ENCODE results near the gene ARHGEF1.
"Not testable (repeated sequence)": the region's sequence is repeated elsewhere in the genome, so short reads cannot be mapped to it uniquely, and the experiment has no call there.

ARHGEF1 gene

DNA sequence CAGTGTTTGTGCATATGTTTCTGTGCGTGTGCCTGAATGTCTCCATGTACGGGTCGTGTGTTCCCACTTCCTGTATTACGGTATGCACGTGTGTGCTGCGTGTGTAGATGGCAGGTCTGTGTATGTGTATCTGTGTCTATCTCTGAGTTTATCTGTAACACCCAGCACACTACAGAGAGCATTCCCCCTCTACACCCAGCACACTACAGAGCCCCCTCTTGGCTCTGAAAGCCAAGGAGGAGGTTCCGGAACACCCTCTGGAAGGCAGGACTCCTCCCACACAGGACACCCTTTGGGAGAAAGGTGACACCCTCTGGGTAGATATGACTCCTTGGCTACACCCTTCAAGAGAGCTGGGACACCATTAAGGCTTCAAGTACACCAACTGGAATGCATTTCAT, 47.3 kb downstream of the ARHGEF1 start:
- peaks cover 3% of the 10 kb centered on the region for H3K27me3 Mint-ChIP-seq
- peaks cover 43% of the 10 kb centered on the region for H3K4me1 Mint-ChIP-seq (ENCODE audit: low read depth)
- no peak overlapping the region for H3K4me3 Mint-ChIP-seq
- DNase-seq: no peak
- no peaks in the 10 kb centered on the region for H3K9me3 Mint-ChIP-seq
- H3K36me3 Mint-ChIP-seq (ENCODE audit: low read depth): no peaks in the 10 kb centered on the region
- H3K27ac Mint-ChIP-seq: peak overlapping the region; percentile 20

GRCh38 chr19:41930926-41931592, 48.1 kb downstream of the ARHGEF1 start:
- Mint-ChIP-seq H3K27me3 (peaks cover 3% of the 10 kb centered on the region), H3K4me1 (ENCODE audit: low read depth) (peaks cover 46% of the 10 kb centered on the region), H3K4me3 (no peak overlapping the region), H3K36me3 (ENCODE audit: low read depth) (no peaks in the 10 kb centered on the region), H3K9me3 (no peaks in the 10 kb centered on the region), H3K27ac (no peak overlapping the region)
- DNase-seq: no peak

GRCh38 chr19:41932259-41932719, 49.3 kb downstream of the ARHGEF1 start:
- no peak overlapping the region for H3K4me3 Mint-ChIP-seq
- no peak overlapping the region for H3K27ac Mint-ChIP-seq
- no peaks in the 10 kb centered on the region for H3K36me3 Mint-ChIP-seq (ENCODE audit: low read depth)
- peaks cover 3% of the 10 kb centered on the region for H3K27me3 Mint-ChIP-seq
- no peak for DNase-seq
- peaks cover 55% of the 10 kb centered on the region for H3K4me1 Mint-ChIP-seq (ENCODE audit: low read depth)
- no peaks in the 10 kb centered on the region for H3K9me3 Mint-ChIP-seq

GRCh38 chr19:41932720-41933332, 49.8 kb downstream of the ARHGEF1 start:
- H3K9me3 Mint-ChIP-seq: no peaks in the 10 kb centered on the region
- H3K27me3 Mint-ChIP-seq: peaks cover 3% of the 10 kb centered on the region
- H3K4me3 Mint-ChIP-seq: no peak overlapping the region
- H3K4me1 Mint-ChIP-seq (ENCODE audit: low read depth): peaks cover 59% of the 10 kb centered on the region
- no peak overlapping the region for H3K27ac Mint-ChIP-seq
- no peaks in the 10 kb centered on the region for H3K36me3 Mint-ChIP-seq (ENCODE audit: low read depth)
- DNase-seq: no peak

DNA sequence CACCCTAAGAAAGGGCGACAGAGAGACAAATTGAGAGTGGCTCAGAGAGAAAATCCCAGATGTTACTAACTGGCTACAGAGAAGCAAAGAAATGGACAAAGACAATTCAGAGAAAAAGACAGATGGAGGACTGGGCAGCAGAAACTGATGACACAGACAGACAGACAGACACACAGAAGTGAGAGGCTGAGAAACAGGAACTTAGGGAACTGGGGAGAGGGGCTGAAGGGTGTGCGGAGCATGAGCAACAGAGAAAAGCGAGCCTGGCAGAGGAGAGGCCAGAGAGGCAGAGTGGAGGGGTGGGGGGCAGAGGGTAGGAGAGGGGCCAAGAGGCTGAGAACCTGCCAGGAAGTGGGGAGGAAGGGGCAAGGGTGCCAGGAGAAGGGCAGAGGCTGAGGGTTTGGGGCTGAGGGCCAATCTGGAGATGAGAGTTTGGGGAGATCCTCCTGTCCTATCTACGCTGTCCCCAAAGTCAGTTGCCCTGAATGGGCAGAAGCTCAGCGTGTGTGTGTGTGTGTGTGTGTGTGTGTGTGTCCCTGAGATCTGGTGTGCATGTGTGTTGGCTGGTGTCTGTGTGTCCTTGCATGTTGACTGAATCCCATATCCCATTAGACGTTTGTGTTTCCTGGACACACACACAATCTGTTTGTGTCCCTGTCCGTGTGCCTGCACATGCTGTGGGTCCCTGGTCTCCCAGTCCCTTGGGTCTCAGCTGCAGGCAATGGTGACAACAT, 50.9 kb downstream of the ARHGEF1 start:
- Mint-ChIP-seq H3K4me3 (no peak overlapping the region), H3K36me3 (ENCODE audit: low read depth) (no peaks in the 10 kb centered on the region), H3K27me3 (peaks cover 3% of the 10 kb centered on the region), H3K9me3 (no peaks in the 10 kb centered on the region), H3K27ac (no peak overlapping the region), H3K4me1 (ENCODE audit: low read depth) (peaks cover 55% of the 10 kb centered on the region)
- no peak for DNase-seq

GRCh38 chr19:41934849-41935374, 51.9 kb downstream of the ARHGEF1 start:
- Mint-ChIP-seq H3K9me3 (no peaks in the 10 kb centered on the region), H3K27me3 (peaks cover 3% of the 10 kb centered on the region), H3K27ac (peak overlapping the region; percentile 60), H3K36me3 (ENCODE audit: low read depth) (no peaks in the 10 kb centered on the region), H3K4me3 (peak overlapping the region; percentile 17), H3K4me1 (ENCODE audit: low read depth) (peaks cover 47% of the 10 kb centered on the region)
- peak; percentile 84 for DNase-seq

DNA sequence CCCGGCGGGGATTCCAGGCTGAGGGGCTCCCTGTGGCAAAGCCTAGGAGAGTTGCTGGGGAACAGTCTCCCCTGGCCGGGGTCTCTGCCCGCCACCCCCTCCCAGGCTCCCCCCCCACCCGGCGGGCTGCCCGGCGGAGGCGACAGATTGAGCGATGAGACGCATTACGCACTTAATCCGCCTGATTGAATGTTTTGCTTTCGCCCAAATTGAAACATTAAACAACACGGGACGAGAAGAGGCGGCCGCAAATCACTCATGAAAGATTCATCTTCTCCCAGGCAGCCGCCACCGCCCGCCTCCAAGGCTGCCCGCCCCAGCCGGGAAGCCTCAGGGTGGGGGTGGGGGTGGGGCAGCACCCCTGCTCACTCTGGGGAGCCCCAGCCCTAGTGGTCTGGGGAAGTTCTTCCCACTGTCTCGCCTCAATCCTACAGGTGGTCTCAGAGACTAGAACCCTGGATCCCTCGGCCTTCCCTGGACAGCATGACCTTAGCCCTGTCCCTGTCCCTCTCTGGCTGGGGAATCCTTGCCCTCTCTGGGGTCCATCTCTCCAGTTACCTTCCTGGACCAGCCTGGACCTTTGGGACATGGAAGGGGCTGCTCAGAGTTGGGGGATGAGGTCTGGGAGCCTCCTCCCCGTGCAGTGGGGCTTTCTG, 52.9 kb downstream of the ARHGEF1 start:
- no peak for DNase-seq
- H3K36me3 Mint-ChIP-seq (ENCODE audit: low read depth): no peaks in the 10 kb centered on the region
- no peak overlapping the region for H3K27ac Mint-ChIP-seq
- H3K4me3 Mint-ChIP-seq: no peak overlapping the region
- H3K27me3 Mint-ChIP-seq: no peaks in the 10 kb centered on the region
- H3K4me1 Mint-ChIP-seq (ENCODE audit: low read depth): peaks cover 41% of the 10 kb centered on the region
- H3K9me3 Mint-ChIP-seq: no peaks in the 10 kb centered on the region

DNA sequence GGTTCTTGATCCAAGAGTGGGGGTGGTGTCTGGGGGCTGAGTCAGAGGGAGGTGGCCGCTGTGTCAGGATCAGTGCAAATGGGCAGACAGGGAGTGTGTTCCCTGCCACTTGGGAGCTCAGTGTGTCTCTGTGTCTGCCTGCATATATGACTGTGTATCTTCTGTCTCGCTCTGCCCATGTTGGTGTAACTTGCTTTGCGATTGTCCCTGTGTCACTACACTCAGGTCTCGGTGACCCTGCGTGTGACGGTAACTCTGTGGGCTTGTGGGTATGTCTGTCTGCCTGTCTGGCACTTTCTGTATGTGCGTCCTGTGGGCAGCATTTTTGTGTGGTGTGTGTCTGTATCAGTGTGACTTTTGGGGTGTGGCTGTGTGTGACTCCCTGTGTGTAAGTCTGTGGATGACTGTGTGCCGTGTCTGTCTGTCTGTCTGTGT, 53.4 kb downstream of the ARHGEF1 start:
- DNase-seq: no peak
- Mint-ChIP-seq H3K9me3 (no peaks in the 10 kb centered on the region), H3K4me3 (no peak overlapping the region), H3K36me3 (ENCODE audit: low read depth) (no peaks in the 10 kb centered on the region), H3K27ac (peak overlapping the region; percentile 10), H3K27me3 (no peaks in the 10 kb centered on the region), H3K4me1 (ENCODE audit: low read depth) (peaks cover 44% of the 10 kb centered on the region)

DNA sequence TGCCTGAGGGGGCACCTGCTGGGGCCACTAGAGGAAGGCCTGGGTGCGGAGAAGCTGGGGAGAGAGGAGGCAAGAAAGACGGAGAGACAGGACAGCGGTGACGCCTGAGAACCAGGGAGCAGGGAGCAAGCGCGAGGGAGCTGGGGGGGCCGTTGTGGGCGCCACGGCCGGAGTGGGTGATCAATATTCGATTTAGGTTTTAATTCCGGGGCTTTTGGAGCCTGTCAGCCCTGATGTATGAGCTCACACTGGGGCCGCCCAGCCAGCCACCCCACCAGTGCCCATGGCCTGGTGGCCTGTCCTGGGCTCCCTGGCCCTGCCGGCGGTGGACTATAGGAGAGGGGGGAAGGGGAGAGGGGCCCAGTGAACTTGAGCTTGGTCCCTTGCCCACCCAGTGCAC, 54.0 kb downstream of the ARHGEF1 start:
- Mint-ChIP-seq H3K9me3 (no peaks in the 10 kb centered on the region), H3K36me3 (ENCODE audit: low read depth) (no peaks in the 10 kb centered on the region), H3K27ac (peak overlapping the region; percentile 10), H3K27me3 (no peaks in the 10 kb centered on the region), H3K4me3 (no peak overlapping the region), H3K4me1 (ENCODE audit: low read depth) (peaks cover 48% of the 10 kb centered on the region)
- no peak for DNase-seq

DNA sequence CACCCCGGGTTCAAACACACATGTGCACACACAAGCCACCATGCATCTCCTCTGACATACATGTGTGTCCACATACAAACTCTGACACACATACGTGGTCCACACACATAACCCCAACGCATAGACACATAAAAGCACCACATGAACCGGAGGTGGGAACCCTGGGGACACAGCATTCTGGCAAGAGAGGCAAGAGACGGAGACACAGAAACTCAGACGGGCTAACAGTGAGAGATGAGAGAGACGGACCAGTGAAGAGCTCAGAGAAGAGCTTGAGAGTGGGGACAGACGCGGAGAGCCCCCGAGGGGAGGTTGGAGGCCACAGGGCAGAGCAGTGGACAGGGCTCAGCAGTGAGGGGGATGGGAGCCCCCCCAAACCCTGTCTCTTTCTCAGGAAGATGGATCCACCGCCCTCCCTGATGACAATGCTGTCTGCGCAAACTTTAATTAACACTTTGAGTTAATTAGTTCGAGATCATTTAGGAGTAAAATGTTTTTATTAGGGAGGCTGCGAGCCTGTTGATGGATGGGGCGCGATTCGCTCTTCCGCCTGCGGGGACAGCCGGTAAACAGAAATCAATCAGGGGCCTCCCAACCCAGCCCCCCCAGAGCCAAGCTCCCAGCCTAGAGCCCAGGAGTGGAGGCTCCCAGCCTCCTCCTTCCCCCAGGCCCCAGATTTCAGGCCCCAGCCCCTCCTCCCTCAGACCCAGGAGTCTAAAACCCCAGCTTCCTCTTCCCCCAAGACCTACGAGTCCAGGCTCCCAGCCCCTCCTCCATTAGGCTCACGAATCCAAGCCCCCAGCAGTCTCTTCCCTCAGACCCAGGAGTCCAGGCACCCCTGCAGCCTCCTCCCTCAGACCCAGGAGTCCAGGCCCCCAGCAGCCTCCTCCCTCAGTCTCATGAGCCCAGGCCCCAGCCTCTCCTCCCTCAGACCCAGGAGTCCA, 54.8 kb downstream of the ARHGEF1 start:
- H3K4me3 Mint-ChIP-seq: no peak overlapping the region
- H3K27me3 Mint-ChIP-seq: no peaks in the 10 kb centered on the region
- DNase-seq: no peak
- H3K9me3 Mint-ChIP-seq: no peaks in the 10 kb centered on the region
- H3K36me3 Mint-ChIP-seq (ENCODE audit: low read depth): no peaks in the 10 kb centered on the region
- peaks cover 50% of the 10 kb centered on the region for H3K4me1 Mint-ChIP-seq (ENCODE audit: low read depth)
- H3K27ac Mint-ChIP-seq: no peak overlapping the region

DNA sequence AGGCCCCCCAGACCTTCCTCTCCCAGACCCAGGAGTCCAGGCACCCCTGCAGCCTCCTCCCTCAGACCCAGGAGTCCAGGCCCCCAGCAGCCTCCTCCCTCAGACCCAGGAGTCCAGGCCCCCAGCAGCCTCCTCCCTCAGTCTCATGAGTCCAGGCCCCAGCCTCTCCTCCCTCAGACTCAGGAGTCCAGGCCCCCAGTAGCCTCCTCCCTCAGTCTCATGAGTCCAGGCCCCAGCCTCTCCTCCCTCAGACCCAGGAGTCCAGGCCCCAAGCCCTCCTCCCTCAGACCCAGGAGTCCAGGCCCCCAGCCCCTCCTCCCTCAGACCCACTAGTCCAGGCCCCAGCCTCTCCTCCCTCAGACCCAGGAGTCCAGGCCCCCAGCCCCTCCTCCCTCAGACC, 56.2 kb downstream of the ARHGEF1 start:
- H3K36me3 Mint-ChIP-seq (ENCODE audit: low read depth); H3K4me3 Mint-ChIP-seq; DNase-seq; H3K27ac Mint-ChIP-seq; H3K9me3 Mint-ChIP-seq; H3K27me3 Mint-ChIP-seq: not testable (repeated sequence)
- H3K4me1 Mint-ChIP-seq (ENCODE audit: low read depth): peaks cover 49% of the 10 kb centered on the region

- Mint-ChIP-seq H3K27me3 (no peaks in the 10 kb centered on the region), H3K36me3 (ENCODE audit: low read depth) (no peaks in the 10 kb centered on the region), H3K9me3 (no peaks in the 10 kb centered on the region), H3K4me1 (ENCODE audit: low read depth) (peaks cover 49% of the 10 kb centered on the region), H3K4me3 (peak overlapping the region; percentile 75), H3K27ac (peak overlapping the region; percentile 90)
- DNase-seq: peak; percentile 72
These were observed 57.1 kb downstream of the ARHGEF1 start for GRCh38 chr19:41939861-41940730.
